Globus pallidus (tissue), 1 donor: ENCODE measurements around the gene EN2.

ENCODE experiments used
- DNase-seq: peaks from one replicate; pipeline ENCODE4 v3.0.0-alpha.2; 2015; ENCODE audit warnings: low spot score

EN2 gene

DNA sequence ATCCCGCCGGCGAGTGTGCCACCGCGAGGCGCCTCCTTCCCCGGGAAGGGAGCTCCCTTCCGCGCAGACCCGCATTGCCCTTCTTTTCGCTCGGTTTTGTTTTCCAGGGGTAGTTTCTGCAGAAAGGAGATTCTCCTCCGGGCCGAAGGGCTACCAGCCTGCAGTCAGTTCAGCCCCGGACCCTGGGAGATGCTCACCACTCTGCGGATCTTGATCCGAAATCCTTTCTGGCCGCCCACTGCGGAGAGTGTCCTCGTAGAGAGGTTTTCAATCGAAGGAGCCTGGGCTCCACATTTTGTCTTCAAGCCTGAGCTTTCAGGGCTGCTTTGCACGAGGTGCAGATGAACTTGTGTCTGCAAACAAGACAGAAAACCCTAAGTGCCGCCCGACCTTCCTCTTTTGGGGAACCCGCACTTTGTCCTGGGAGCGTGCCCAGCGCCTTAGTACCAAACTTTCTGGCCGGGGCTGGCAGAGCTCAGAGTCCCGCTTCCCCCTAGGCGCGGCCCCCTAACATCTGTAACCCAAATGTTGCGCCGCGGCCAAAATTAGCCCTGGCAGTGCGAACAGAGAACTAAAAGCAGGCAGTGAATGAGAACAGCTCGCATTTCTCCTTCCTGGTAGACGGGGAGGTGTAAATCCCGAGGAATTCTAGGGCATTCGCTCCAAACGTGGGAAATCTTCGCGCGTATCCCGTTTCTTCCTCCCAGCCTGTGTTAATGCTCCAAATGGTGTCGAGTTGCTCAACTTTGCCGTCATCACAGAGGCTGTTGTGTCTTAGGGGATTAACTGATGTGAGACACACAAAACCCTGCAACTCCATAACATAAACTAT lies 6.7 kb upstream of the EN2 start:
- no peak for DNase-seq

- DNase-seq: no peak
Measured at GRCh38 chr7:155451840-155452239, 6.1 kb upstream of the EN2 start.

DNA sequence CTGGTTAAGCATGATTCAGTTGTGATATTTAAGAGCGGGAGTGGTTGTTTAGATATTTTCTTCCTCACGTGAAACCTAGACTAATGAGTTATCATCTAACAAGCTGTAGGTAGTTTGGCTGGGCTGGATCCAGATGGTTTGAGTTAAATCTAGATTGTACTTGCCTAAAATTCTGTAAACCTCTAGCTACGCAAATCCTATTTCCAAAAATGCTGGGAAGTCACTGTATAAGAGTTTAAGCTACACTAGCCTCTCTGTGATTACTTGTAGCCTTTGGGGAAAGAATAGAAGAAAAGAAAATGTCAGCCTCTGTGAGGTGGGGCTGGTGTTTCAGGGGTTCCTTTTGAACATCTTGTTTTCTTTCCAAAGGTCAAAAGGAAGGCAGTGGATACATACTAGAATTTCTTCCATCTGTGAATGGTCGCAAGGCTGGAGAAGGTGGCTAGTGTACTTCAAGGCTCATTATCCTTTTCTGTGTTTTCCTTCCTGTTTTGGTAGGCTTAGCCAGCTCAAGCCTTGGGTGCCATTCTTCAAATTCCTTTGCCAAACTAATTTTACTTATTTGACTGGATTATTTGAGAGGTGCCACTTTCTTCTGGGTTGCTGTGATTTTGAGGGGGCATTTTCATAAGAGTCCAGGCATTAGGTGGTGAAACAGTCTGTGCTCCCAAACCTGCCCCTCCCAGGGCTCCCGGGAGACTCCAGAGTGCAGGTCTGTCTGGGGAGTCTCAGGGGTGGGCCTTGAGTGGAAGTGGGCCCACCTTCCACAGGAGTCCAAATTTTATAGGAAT lies 5.2 kb upstream of the EN2 start:
- DNase-seq: no peak

DNA sequence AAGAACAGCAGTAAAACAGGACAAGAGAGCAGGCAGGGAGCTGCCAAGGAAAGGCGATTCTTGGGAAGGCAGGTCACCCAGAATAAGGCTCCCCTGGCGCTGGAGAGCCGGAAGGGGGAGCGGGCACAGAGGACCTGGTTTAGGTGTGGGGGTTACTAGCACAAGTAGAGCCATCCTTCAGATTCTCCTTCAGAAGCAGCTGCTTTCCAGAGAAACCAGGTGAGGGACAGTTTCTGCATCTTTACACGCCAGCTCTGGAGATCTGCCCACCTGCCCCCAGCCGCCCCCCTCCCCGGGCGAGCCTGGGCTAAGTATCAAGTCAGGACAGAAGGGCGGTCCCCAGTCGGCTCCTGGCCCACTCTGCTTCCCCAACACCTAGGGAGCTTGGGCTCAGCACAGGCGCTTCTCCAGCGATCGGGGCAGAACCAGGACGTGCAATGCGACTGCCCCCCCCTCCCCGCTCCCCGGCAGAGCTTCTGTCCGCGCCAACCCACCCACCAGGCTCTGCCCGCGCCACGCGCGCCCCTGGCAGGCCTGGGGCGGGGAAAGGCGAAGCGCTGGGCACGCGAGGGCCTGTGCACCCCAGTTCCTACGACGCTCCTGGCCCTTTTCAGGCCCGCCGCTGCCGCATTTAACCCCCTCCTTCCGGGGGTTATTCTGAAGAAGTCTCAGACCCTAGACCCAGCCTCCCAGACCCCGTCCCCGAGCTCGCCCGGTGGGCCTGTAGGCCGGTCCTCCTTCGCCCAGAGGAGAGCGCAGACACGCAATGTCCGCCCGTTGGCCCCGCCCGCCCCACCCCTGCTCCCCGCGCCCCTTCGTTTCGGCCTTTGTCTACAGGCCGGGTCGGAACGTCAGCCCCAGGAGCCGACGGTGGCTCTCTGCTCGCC lies 4.4 kb upstream of the EN2 start:
- no peak for DNase-seq

GRCh38 chr7:155454183-155455112 lies 3.5 kb upstream of the EN2 start:
- no peak for DNase-seq

DNA sequence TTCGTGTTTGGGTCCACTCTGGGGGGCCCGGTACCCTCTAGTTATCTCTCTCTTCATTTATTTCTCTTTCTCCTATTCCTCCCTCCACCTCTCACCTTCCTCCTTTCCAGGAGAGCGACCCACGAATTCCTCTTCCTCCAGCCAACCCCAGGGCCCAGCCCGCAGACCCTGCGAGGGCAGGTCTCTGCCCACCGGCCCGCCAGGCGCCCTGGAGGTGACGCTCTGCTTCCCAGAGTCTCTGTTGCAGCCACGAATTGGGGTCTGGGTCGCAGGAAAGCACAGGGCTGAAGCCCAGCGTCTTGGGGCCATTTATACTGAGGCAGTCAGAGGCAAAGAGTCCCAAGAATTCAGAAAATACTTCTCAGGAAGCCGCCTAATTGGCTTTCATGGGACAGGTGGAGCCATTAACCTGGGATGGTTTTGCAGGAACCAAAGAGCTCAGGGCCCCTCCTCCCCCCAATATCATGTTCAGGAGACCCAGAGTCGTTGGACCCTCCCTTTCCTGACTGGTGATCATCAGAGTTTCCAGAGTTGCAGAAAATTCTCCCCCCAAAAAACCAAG lies 2.7 kb upstream of the EN2 start:
- no peak for DNase-seq

DNA sequence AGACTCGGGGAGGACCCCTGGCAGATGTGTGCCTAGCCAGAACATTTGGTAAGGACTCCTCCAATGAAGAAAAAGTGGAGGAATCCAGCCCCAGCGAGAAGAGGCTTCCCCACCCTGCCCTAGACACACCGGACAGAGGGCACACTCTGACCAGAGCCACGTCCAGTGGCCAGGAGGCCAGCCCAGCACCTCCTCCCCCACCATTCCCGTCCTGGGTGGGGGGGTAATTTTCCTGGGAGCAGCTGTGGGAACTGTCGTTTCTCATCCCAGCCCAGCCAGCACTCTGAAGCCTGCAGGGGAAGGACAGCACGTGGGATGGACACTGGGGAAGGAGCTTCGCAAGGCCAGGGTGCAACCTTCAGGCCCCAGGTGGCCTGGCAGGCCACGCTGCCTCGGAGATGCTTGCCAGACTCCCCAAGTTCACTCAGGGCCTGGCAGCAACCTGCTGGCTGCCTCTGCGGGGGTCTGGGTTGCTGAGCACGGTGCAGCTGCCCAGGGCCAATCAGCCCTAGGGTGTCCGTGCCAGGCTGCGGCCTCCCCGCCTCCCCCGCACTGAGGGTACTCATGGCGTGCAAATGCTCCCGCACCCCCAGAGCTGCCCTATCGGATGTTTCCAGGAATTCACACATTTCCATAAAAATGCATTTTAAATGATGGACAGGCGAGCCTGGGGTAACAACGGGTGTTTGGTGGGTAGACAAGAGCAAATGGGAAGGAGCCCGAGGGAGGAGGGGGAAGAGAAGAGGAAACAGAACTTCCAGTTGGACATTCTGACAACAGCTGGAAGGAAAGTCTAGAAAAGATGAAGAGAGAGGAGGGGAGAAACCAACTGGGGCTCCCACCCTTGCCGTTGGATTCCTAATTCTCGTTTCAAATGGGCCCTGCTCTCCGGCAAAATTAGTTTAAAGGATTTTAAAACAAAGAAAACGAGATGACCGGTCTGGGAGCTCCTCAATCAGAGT lies 1.9 kb upstream of the EN2 start:
- no peak for DNase-seq

DNA sequence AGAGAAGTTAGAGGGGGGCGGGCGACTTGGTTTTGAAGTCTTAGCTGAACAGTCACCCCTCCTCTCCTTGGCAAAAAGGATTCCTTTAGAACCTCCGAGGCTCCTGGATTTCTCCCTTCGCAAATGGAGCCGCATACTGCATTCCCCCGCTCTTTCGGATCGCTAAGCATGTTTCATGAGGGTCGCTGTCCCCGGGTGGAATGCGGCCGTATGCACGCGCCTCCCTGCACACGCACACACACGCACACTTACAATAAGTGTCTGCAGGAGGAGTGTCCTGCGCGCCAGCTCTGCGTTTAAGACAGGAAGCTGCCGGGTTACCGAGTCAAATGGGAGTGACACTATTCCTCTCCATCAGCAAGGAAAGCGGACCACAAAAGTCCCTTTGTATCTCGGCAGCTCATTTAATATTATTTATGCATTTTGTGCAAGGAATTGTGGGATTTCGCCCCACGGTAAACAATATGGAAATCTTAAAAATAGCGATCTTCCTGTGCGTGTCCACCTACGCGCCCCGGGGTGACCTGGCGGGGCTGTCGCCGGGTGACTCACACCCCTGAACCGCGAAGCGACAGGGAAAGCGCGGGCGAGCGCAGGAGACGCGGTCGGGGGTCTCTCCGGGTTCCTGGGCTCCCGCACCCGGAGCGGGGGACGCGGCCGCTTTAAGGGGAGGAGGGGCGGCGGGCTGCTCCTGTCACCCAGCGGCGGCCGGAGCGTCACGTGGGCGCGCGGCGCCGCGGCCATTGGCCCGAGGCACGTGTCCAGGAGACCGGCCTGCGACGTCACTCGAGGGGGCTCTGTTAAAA lies 988 bp upstream of the EN2 start:
- DNase-seq: peak; percentile 82

- DNase-seq: no peak
Measured at GRCh38 chr7:155457544-155458110, 302 bp upstream of the EN2 start.

GRCh38 chr7:155458878-155459699 lies 1.2 kb downstream of the EN2 start:
- no peak for DNase-seq

GRCh38 chr7:155459700-155460461 lies 2.0 kb downstream of the EN2 start:
- no peak for DNase-seq

DNA sequence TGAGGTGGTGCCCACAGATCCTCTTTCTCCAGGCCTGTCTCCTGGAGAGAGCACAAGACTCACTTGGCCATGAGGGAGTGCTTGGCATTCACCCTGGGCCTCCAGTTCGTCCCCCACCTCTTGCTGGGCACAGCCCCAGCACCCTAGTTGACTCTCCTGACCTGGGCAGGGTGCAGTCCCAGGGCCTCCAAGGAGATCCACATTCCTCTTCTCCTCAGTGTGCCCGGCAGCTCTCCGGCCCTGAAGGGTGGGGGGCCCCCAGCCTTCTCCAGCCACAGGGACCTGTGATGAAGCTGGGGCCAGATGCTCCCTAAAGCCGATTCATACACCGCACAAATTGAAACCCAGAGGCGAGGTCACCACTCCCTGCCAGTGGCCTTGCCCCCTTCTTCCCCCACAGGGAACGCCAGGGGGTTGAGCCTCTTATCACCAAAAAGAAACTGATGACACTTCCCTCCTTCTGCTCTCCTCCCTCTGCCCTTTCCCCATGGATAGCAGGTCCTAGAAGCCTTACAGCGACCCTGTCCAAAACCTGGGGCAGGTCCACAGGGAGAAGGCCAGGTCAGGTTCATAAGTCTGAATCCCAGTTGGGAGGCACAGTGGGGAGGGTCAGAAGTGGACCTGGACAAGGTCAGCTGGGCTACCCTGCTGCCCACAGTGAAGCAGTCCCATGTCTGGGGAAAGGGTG lies 3.1 kb downstream of the EN2 start:
- DNase-seq: no peak

DNA sequence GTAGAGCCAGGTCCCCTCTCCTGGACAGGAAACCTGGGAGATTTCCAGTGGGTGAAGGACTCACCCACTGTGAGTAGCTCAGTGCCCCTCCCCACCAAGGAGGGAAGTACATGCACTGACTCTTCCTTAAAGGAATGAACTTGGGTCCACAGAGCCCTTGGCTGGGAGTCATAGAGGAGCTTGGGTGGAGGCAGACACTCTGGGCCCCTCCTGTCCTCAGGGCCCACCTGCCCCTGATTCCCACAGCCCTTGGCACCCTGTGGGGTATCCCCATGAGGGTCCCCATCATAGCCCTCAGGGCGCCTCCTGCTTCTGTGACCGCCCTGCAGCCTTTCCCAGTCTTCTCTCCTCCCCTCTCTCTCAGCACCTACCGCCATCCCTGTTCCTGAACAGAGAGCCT lies 3.7 kb downstream of the EN2 start:
- no peak for DNase-seq

DNA sequence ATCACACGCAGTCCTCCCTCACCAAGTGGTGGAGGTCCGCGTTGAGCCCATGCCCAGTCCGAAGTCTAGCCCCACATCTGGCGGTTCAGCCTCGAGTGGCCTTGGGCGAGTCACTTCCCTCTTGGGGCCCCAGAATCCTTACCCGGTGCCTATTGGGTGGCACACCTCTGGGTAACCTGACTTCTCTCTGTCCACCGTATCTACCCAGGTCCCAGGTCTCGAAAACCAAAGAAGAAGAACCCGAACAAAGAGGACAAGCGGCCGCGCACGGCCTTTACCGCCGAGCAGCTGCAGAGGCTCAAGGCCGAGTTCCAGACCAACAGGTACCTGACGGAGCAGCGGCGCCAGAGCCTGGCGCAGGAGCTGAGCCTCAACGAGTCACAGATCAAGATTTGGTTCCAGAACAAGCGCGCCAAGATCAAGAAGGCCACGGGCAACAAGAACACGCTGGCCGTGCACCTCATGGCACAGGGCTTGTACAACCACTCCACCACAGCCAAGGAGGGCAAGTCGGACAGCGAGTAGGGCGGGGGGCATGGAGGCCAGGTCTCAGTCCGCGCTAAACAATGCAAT lies 4.3 kb downstream of the EN2 start:
- no peak for DNase-seq

GRCh38 chr7:155463114-155463811 lies 5.3 kb downstream of the EN2 start:
- no peak for DNase-seq
